ENCODE data around the gene IQCC.

IQCC gene

DNA sequence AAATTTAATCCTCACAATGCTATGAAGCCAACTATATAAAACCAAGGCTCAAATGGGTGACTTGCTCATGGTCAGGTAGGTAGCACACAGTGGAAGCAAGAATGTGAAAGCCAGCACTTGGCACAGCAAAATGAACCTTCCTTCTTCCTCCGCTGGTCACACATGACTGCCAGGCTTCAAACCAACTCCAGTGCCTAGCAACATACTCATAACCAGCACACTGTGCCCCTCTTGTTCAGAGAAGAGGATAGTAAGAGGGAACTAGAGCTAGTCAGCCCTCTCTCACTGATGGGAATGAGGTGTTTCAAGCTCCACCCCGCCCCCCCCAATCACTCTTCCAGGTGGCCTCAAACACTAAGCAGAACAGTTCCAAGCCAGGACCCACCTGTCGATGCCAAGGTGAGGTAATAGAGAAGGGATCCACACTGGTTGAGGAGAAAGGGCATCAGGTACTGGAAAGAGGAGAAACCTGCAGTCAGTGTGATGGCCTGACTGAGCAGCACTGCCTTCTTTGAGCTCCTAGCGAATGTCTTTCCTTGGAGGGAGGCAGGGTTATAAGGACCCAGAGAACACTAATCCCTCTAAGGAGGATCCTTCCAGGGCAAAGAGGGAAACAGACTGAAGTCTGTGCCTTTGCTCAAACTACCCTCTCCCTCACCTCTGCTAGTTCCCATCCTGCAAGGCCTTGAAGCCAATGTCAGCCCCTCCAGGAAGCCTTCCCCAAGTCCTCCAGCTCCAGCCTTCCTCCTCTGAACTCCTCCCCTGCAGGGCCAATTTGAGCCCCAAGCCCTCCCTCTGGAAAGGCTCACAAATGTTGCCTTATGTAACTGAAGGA lies 15.5 kb downstream of the IQCC start:
- DNase-seq (ENCODE audit: low spot score) = no peak
- TF ChIP-seq, protein P1, sequence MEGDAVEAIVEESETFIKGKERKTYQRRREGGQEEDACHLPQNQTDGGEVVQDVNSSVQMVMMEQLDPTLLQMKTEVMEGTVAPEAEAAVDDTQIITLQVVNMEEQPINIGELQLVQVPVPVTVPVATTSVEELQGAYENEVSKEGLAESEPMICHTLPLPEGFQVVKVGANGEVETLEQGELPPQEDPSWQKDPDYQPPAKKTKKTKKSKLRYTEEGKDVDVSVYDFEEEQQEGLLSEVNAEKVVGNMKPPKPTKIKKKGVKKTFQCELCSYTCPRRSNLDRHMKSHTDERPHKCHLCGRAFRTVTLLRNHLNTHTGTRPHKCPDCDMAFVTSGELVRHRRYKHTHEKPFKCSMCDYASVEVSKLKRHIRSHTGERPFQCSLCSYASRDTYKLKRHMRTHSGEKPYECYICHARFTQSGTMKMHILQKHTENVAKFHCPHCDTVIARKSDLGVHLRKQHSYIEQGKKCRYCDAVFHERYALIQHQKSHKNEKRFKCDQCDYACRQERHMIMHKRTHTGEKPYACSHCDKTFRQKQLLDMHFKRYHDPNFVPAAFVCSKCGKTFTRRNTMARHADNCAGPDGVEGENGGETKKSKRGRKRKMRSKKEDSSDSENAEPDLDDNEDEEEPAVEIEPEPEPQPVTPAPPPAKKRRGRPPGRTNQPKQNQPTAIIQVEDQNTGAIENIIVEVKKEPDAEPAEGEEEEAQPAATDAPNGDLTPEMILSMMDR (IDR thresholded peaks at IDR 0.05; ENCODE audit: extremely low read depth, missing control alignments) = no peak

DNA sequence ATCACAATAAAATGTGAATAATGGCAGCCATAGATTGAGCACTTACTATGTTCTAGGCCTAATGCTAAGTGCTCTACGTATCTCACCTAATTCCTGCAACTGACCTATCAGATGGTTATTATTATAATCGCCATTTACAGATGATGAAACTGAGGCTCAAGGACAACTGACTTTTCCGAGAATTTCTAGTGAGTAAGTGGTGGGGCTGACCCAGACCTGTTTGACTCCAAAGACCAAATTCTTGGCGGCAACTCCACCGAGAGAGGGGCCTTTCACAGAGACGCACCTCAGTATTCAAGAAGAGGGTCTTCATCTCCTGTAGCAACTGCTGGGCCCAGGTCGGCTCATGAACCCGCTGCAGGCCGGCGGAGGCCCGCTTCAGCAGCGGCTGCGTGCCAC lies 16.1 kb downstream of the IQCC start:
- no peak for DNase-seq (ENCODE audit: low spot score)
- TF ChIP-seq, protein P1 (IDR thresholded peaks at IDR 0.05; ENCODE audit: extremely low read depth, missing control alignments) = no peak

DNA sequence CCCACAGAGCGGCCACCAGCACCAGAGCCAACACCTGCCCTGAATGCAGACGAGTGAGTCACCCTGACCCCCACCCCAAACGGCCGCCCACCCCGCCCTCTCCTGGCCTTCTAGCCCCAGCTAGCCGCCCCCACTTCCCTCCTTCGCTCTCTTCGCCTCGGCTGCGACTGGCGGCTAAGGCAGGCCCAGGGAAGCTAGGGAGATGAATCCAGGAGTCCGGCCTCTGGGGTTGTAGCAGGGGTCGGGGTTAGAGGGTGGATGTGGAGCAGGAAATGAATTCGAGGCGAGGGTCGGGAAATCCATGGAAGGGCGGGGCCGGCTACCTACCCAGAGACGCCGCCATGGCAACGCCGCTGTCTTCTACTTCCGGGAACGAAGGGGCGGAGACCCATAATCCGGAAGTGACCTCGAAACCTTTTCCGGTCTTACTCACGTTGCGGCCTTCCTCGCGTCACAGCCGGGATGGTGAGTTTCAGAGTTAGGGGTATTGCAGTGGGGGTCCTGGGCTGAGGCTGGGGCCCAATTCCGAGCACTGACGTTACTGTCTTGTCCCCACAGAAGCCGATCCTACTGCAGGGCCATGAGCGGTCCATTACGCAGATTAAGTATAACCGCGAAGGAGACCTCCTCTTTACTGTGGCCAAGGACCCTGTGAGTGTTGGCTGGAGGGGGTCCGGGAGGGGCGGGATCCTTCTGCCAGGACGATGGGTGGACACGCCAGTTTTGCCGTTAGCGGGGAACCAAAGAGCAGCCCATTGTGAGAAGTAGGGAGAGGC lies 16.7 kb downstream of the IQCC start, which contains the start of the genes EIF3I and TMEM234:
TSS of gene EIF3I (plus strand) at position 428 of the 776 bp plus-strand sequence. CDS start at position 463, 35 bp downstream.
TSS of gene TMEM234 (minus strand) at position 374 of the 776 bp plus-strand sequence. CDS start at position 343, 31 bp downstream.
- TF ChIP-seq, protein P1 (IDR thresholded peaks at IDR 0.05; ENCODE audit: extremely low read depth, missing control alignments) = no peak

DNA sequence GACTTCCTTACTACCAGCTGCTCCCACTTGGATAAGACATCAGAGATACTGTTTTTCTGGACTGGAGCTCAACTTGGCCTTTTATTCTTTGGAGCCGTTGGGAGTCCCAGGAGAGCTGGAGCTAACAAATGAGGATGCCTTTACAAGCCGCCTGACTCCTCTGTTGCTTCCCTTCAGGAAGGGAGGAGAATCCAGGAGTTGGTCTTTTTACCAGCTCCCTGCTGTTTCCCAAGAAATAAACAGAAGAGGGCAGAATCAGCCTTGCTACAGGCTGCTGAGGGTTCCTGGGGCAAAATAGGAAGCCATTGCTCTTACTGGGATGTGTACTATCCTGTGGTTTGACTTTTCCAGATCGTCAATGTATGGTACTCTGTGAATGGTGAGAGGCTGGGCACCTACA lies 18.2 kb downstream of the IQCC start:
- TF ChIP-seq, protein P1 (IDR thresholded peaks at IDR 0.05; ENCODE audit: extremely low read depth, missing control alignments) = no peak
- no peak for DNase-seq (ENCODE audit: low spot score)

More for the DNA sequence above, 16.7 kb downstream of the IQCC start, which contains the start of the genes EIF3I and TMEM234:
- peak; percentile 94 for DNase-seq (ENCODE audit: low spot score)

DNA sequence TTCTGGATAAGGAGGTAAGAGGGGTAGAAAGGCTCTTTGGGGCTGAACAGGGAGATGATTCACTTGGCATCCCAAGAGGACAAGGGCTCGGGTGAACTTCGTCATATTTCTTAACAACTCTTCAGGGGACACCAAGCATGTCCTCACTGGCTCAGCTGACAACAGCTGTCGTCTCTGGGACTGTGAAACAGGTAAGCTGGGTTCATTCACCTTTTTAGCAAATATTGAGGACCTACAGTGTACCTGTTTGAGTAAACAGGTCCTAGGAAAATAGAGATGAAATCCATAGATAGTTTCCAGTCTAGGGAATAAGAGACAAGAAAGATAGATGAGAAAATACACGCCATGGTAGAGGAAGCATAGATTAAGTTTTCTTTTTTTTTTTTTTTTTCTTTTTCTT lies 18.8 kb downstream of the IQCC start:
- TF ChIP-seq, protein P1 (IDR thresholded peaks at IDR 0.05; ENCODE audit: extremely low read depth, missing control alignments) = no peak

DNA sequence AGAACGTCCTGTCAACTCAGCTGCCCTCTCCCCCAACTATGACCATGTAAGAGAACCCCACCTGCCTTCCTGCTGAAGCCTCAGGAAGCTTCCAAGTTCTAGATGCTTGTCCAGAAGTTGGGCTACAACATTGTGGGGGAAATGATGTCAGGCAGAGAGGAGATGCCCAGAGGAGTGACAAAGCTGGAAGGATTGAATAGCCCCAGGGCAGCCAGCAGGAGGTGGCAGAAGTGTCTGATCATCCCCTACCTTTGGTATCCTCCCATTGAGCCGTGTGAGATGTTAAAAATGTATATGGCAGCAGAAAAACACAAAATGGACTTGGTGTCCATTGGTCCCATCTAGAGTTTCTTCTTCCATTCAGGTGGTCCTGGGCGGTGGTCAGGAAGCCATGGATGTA lies 23.3 kb downstream of the IQCC start:
- DNase-seq (ENCODE audit: low spot score) = no peak
- TF ChIP-seq, protein P1 (IDR thresholded peaks at IDR 0.05; ENCODE audit: extremely low read depth, missing control alignments) = no peak

More for the DNA sequence above, 18.8 kb downstream of the IQCC start:
- no peak for DNase-seq (ENCODE audit: low spot score)
